ENCODE data around the gene DIPK1C.

Gene DIPK1C

GRCh38 chr18:74414953-74415515 lies 42.1 kb downstream of the DIPK1C start:
- DNase-seq = no peak

GRCh38 chr18:74413836-74414235 lies 43.3 kb downstream of the DIPK1C start:
- DNase-seq = no peak

GRCh38 chr18:74412116-74412880 lies 44.8 kb downstream of the DIPK1C start:
- no peak for DNase-seq

- no peak for DNase-seq
Observed at GRCh38 chr18:74411475-74411874, 45.6 kb downstream of the DIPK1C start.

- no peak for DNase-seq
Observed at GRCh38 chr18:74410441-74410992, 46.6 kb downstream of the DIPK1C start.

GRCh38 chr18:74407888-74408287 lies 49.2 kb downstream of the DIPK1C start:
- DNase-seq = no peak

GRCh38 chr18:74402806-74403433 lies 54.2 kb downstream of the DIPK1C start:
- no peak for DNase-seq

GRCh38 chr18:74400813-74401212 lies 56.3 kb downstream of the DIPK1C start:
- DNase-seq = no peak

- no peak for DNase-seq
Observed at GRCh38 chr18:74399091-74399887, 57.8 kb downstream of the DIPK1C start.

- no peak for DNase-seq
Observed at GRCh38 chr18:74397572-74397971, 59.5 kb downstream of the DIPK1C start.

GRCh38 chr18:74396171-74397169 lies 60.6 kb downstream of the DIPK1C start:
- DNase-seq = no peak

- DNase-seq = no peak
Observed at GRCh38 chr18:74395648-74396154, 61.4 kb downstream of the DIPK1C start.

GRCh38 chr18:74395006-74395405 lies 62.1 kb downstream of the DIPK1C start:
- DNase-seq = no peak

- DNase-seq = no peak
Observed at GRCh38 chr18:74392323-74392722, 64.8 kb downstream of the DIPK1C start.

- DNase-seq = no peak
Observed at GRCh38 chr18:74390900-74391299, 66.2 kb downstream of the DIPK1C start.

- no peak for DNase-seq
Observed at GRCh38 chr18:74389991-74390390, 67.1 kb downstream of the DIPK1C start.

GRCh38 chr18:74389171-74389927 lies 67.8 kb downstream of the DIPK1C start:
- DNase-seq = no peak

- no peak for DNase-seq
Observed at GRCh38 chr18:74388227-74388626, 68.9 kb downstream of the DIPK1C start.

- no peak for DNase-seq
Observed at GRCh38 chr18:74387383-74387782, 69.7 kb downstream of the DIPK1C start.

Data from activated naive CD4-positive, alpha-beta T cell treated with anti-CD3 and anti-CD28 coated beads, Interleukin-2, amount 50 U/mL, for 16 hours (primary cell).